Raji (cell line): ENCODE measurements around the gene GPR179.

Experiments used
- POLR2A ChIP-seq: IDR thresholded peaks from 2 replicates; pipeline ENCODE4 v1.6.1; 2011; ENCODE audit warnings: low read depth, low read length, control low read depth; ENCODE audit not compliant: insufficient read depth

Gene GPR179

GRCh38 chr17:38296834-38297517, 46.8 kb downstream of the GPR179 start, which contains the start of gene MRPL45:
Gene MRPL45 (plus strand): TSS chr17:38297168. CDS start chr17:38297184, 16 bp downstream.
- peak; percentile 62 for TF ChIP-seq POLR2A
